GM19023 (cell line): ENCODE data around the gene ERBIN.

Source experiments
- ATAC-seq: cut with Tn5 transposase; IDR thresholded peaks from one replicate; pipeline ENCODE4 v1.9.1; 2021; ENCODE audit warnings: mild to moderate bottlenecking, moderate library complexity; ENCODE audit not compliant: unreplicated experiment

The ERBIN gene

GRCh38 chr5:66089384-66089783 is 163.0 kb downstream of the ERBIN start:
- no peak for ATAC-seq

- no peak for ATAC-seq
Observed at GRCh38 chr5:66100851-66101250, 174.5 kb downstream of the ERBIN start.

GRCh38 chr5:66113160-66113559 is 186.8 kb downstream of the ERBIN start:
- ATAC-seq = no peak

- no peak for ATAC-seq
Observed at GRCh38 chr5:66118304-66118703, 191.9 kb downstream of the ERBIN start.

- no peak for ATAC-seq
Observed at GRCh38 chr5:66122379-66123034, 196.1 kb downstream of the ERBIN start.

- no peak for ATAC-seq
Observed at GRCh38 chr5:66129144-66129543, 202.8 kb downstream of the ERBIN start.

- no peak for ATAC-seq
Observed at GRCh38 chr5:66130493-66130892, 204.1 kb downstream of the ERBIN start.
